CD14-positive monocyte (primary cell): Measurements from ENCODE around the gene PAX7. TPM values are rescaled to one million over a fixed set of nuclear protein-coding genes. Genes with fewer than 3 reads are reported as not detected.

ENCODE experiments used
- DNase-seq, 3 donors: peaks; one replicate each; pipeline ENCODE4 v3.0.0-alpha.2; 2011 to 2022
- H2AFZ ChIP-seq: 2 replicates; pipeline ENCODE4 v1.6.0; 2012; ENCODE audit warnings: mild to moderate bottlenecking, low read depth, low read length, inconsistent platforms; ENCODE audit not compliant: insufficient read depth, poor library complexity, severe bottlenecking
- H3K27ac ChIP-seq, 2 donors: 1 replicate in 1 of 2; 2 replicates in 1 of 2; pipeline ENCODE4 v1.5.1; 2012 to 2013; ENCODE audit warnings: low read length in 2 of 2, control low read depth in 1 of 2, inconsistent platforms in 1 of 2, low read depth in 1 of 2, mild to moderate bottlenecking in 1 of 2
- H3K27me3 ChIP-seq, 2 donors: one replicate each; pipeline versions ENCODE4 v1.6.0 to v1.6.1; 2011 to 2013; ENCODE audit warnings: low read length in 2 of 2; ENCODE audit not compliant: control insufficient read depth in 2 of 2, insufficient read depth in 2 of 2
- H3K36me3 ChIP-seq, 2 donors: replicated peaks in 1 of 2; 1 replicate in 1 of 2; 2 replicates in 1 of 2; pipeline versions ENCODE4 v1.5.1 to v1.6.1; 2012 to 2013; ENCODE audit warnings: low read length in 2 of 2, control low read depth in 1 of 2, inconsistent platforms in 1 of 2, mild to moderate bottlenecking in 1 of 2; ENCODE audit not compliant: insufficient read depth in 2 of 2, control insufficient read depth in 1 of 2
- H3K4me1 ChIP-seq, 2 donors: 1 replicate in 1 of 2; 2 replicates in 1 of 2; pipeline versions ENCODE4 v1.5.1 to v1.6.1; 2012 to 2013; ENCODE audit warnings: low read length in 2 of 2, control low read depth in 1 of 2, inconsistent platforms in 1 of 2, mild to moderate bottlenecking in 1 of 2, moderate library complexity in 1 of 2; ENCODE audit not compliant: insufficient read depth in 2 of 2, control insufficient read depth in 1 of 2
- H3K4me2 ChIP-seq: replicated peaks from 2 replicates; pipeline ENCODE3; 2012; ENCODE audit warnings: low read length, moderate library complexity, mild to moderate bottlenecking; ENCODE audit not compliant: poor library complexity, severe bottlenecking; ENCODE audit errors: extremely low read depth
- H3K4me3 ChIP-seq, 3 experiments: fragments of 200-600 bp in 1 of 3; sonication (generic) in 1 of 3; replicated peaks in 1 of 3; 1 replicate in 2 of 3; 2 replicates in 1 of 3; pipeline ENCODE4 v1.5.1; 2011 to 2013; ENCODE audit warnings: low read length in 3 of 3, mild to moderate bottlenecking in 3 of 3, control low read depth in 2 of 3, low read depth in 2 of 3, inconsistent platforms in 1 of 3, moderate library complexity in 1 of 3
- H3K79me2 ChIP-seq: 2 replicates; pipeline ENCODE4 v1.6.0; 2012; ENCODE audit warnings: mild to moderate bottlenecking, control low read depth, inconsistent platforms, low read length, moderate library complexity; ENCODE audit not compliant: insufficient read depth
- H3K9ac ChIP-seq: 2 replicates; pipeline ENCODE4 v1.6.0; 2017; ENCODE audit warnings: low read length, mild to moderate bottlenecking; ENCODE audit not compliant: insufficient read depth, poor library complexity, severe bottlenecking
- H3K9me3 ChIP-seq, 2 donors: replicated peaks in 1 of 2; 1 replicate in 1 of 2; 2 replicates in 1 of 2; pipeline versions ENCODE4 v1.5.1 to v1.6.1; 2012 to 2013; ENCODE audit warnings: low read length in 2 of 2, control low read depth in 1 of 2; ENCODE audit not compliant: control insufficient read depth in 1 of 2, insufficient read depth in 1 of 2
- H4K20me1 ChIP-seq: 2 replicates; pipeline ENCODE4 v1.6.0; 2012; ENCODE audit warnings: mild to moderate bottlenecking, low read length, control low read depth, moderate library complexity; ENCODE audit not compliant: insufficient read depth
- H3K27ac Mint-ChIP-seq, 7 donors: one replicate each; pipeline ENCODE4 v1.8.0; 2020; ENCODE audit warnings: mild to moderate bottlenecking in 7 of 7, mixed read lengths in 7 of 7, moderate library complexity in 6 of 7, inconsistent platforms in 2 of 7
- H3K27me3 Mint-ChIP-seq, 3 donors: one replicate each; pipeline ENCODE4 v1.8.0; 2021 to 2022; ENCODE audit warnings: low read depth in 3 of 3, mild to moderate bottlenecking in 3 of 3, mixed read lengths in 3 of 3, moderate library complexity in 3 of 3, inconsistent platforms in 1 of 3
- H3K36me3 Mint-ChIP-seq, 2 donors: one replicate each; pipeline ENCODE4 v1.8.0; 2020; ENCODE audit warnings: mixed read lengths in 2 of 2, inconsistent platforms in 1 of 2, mild to moderate bottlenecking in 1 of 2
- H3K4me1 Mint-ChIP-seq: one replicate; pipeline ENCODE4 v1.8.0; 2020; ENCODE audit warnings: mild to moderate bottlenecking, mixed read lengths
- H3K4me3 Mint-ChIP-seq, 2 donors: one replicate each; pipeline ENCODE4 v1.8.0; 2020; ENCODE audit warnings: mild to moderate bottlenecking in 2 of 2, mixed read lengths in 2 of 2, moderate library complexity in 1 of 2
- H3K9me3 Mint-ChIP-seq, 7 donors: one replicate each; pipeline ENCODE4 v1.8.0; 2020 to 2022; ENCODE audit warnings: mixed read lengths in 7 of 7, mild to moderate bottlenecking in 6 of 7, moderate library complexity in 6 of 7, inconsistent platforms in 2 of 7
- CTCF ChIP-seq: fragments of 200-600 bp; IDR thresholded peaks from one replicate; pipeline ENCODE4 v1.8.0; 2022; ENCODE audit warnings: antibody characterized with exemption, mild to moderate bottlenecking
- WGBS: methylation state at CpG from one replicate; pipeline ENCODE4 v1.1.5; 2013; ENCODE audit warnings: missing lambda C conversion rate; ENCODE audit not compliant: insufficient coverage; 5-methylcytosine and 5-hydroxymethylcytosine counted together
- intact Hi-C, 2 donors: fragments of 100-400 bp; cut with micrococcal nuclease; formaldehyde crosslinking; loops; one replicate each; pipeline versions ENCODE4 v1.15.0 to v1.15.1; 2023
- polyA plus RNA-seq, 3 donors: library from polyadenylated mRNA; depleted of rRNA in 1 of 3; unstranded in 2 of 3; stranded (reverse) in 1 of 3; fragments of 300-500 nt in 2 of 3; fragments of >200 nt in 1 of 3; fragmentation: Illumina TruSeq in 2 of 3; gene quantifications; 1 replicate in 2 of 3; 2 replicates in 1 of 3; pipeline ENCODE4 v1.2.3, GENCODE V29; 2012 to 2021

Gene PAX7
- polyA plus RNA-seq, 3 donors = not detected

DNA sequence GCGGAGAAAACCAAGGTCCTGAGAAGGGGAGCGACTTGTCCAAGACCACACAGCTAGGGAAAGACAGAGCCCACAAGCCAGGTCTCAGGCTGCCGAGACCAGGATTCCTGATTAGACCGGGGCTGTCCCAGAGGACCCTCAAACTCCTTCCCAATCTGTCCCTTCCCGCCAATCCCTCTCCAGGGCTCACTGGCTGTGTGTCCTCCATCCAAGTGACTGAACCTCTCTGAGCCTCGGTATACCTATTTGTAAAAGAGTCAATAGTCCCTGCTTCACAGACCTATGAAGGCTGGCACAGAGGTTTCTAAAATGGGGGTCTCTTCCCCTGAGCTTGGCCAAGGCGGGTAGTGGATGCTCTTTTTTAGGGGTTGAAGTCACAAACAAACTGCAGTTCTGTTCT, 56.6 kb downstream of the PAX7 start:
- H3K79me2 ChIP-seq = no peaks in the 10 kb centered on the region
- TF ChIP-seq CTCF = no peak
- H3K27ac ChIP-seq = no peak overlapping the region
- no peak overlapping the region for H3K4me3 Mint-ChIP-seq
- 83% methylated on average over 3 of the region's 7 CpGs for WGBS
- H4K20me1 ChIP-seq = no peaks in the 10 kb centered on the region
- H3K27me3 ChIP-seq = no peaks in the 10 kb centered on the region
- no peaks in the 10 kb centered on the region for H3K4me1 ChIP-seq
- no peak overlapping the region for H3K4me3 ChIP-seq
- H3K36me3 ChIP-seq = no peaks in the 10 kb centered on the region
- no peak overlapping the region for H3K4me2 ChIP-seq
- no peak overlapping the region for H3K9ac ChIP-seq
- no peaks in the 10 kb centered on the region for H3K9me3 ChIP-seq
- H3K27ac Mint-ChIP-seq = no peak overlapping the region
- no peak overlapping the region for H2AFZ ChIP-seq
- DNase-seq = no peak
- intact Hi-C loops = no loop called here
- H3K9me3 Mint-ChIP-seq = no peaks in the 10 kb centered on the region
- H3K36me3 Mint-ChIP-seq = no peaks in the 10 kb centered on the region
- peaks cover 14 to 24% (median 19%) of the 10 kb centered on the region in 3 donors for H3K27me3 Mint-ChIP-seq
- no peaks in the 10 kb centered on the region for H3K4me1 Mint-ChIP-seq

GRCh38 chr1:18691648-18692047, 61.0 kb downstream of the PAX7 start:
- Histone ChIP-seq H3K27ac (no peak overlapping the region), H2AFZ (no peak overlapping the region), H3K4me2 (no peak overlapping the region), H3K9ac (no peak overlapping the region), H3K79me2 (no peaks in the 10 kb centered on the region), H3K9me3 (no peaks in the 10 kb centered on the region), H3K27me3 (peaks cover 0 to 12% of the 10 kb centered on the region in 2 donors), H3K4me3 (no peak overlapping the region), H3K36me3 (no peaks in the 10 kb centered on the region), H4K20me1 (no peaks in the 10 kb centered on the region), H3K4me1 (no peaks in the 10 kb centered on the region)
- no peak overlapping the region for H3K4me3 Mint-ChIP-seq
- intact Hi-C loops = no loop called here
- H3K36me3 Mint-ChIP-seq = no peaks in the 10 kb centered on the region
- H3K27ac Mint-ChIP-seq = no peak overlapping the region
- TF ChIP-seq CTCF = no peak
- WGBS = 75% methylated on average over 9 of the region's 20 CpGs
- peaks cover 12 to 26% (median 24%) of the 10 kb centered on the region in 3 donors for H3K27me3 Mint-ChIP-seq
- DNase-seq = no peak
- H3K4me1 Mint-ChIP-seq = no peaks in the 10 kb centered on the region
- H3K9me3 Mint-ChIP-seq = no peaks in the 10 kb centered on the region
